Mucosa of rectum (tissue), 2 donors: ENCODE data around the gene CLEC10A.
A peak's percentile ranks its signal among the peaks of the same experiment; 100 is the strongest.
"Not testable (repeated sequence)": the region's sequence is repeated elsewhere in the genome, so short reads cannot be mapped to it uniquely, and the experiment has no call there.

ENCODE experiments used
- H3K27ac ChIP-seq, 2 donors: one replicate each; pipeline ENCODE4 v1.7.0; 2013; ENCODE audit warnings: inconsistent platforms in 2 of 2, low read depth in 2 of 2, low read length in 2 of 2
- H3K27me3 ChIP-seq, 2 donors: one replicate each; pipeline ENCODE4 v1.7.0; 2013; ENCODE audit warnings: low read length in 2 of 2; ENCODE audit not compliant: control insufficient read depth in 2 of 2, insufficient read depth in 2 of 2
- H3K36me3 ChIP-seq, 2 donors: one replicate each; pipeline ENCODE4 v1.7.0; 2013; ENCODE audit warnings: low read length in 2 of 2; ENCODE audit not compliant: control insufficient read depth in 2 of 2, insufficient read depth in 2 of 2
- H3K4me1 ChIP-seq, 2 donors: one replicate each; pipeline ENCODE4 v1.7.0; 2013; ENCODE audit warnings: low read length in 2 of 2, mild to moderate bottlenecking in 1 of 2; ENCODE audit not compliant: control insufficient read depth in 2 of 2, insufficient read depth in 2 of 2
- H3K4me3 ChIP-seq, 2 donors: one replicate each; pipeline ENCODE4 v1.7.0; 2013; ENCODE audit warnings: low read length in 2 of 2
- H3K9ac ChIP-seq, 2 donors: one replicate each; pipeline ENCODE4 v1.7.0; 2013; ENCODE audit warnings: low read length in 2 of 2, low read depth in 1 of 2, mild to moderate bottlenecking in 1 of 2
- H3K9me3 ChIP-seq, 2 donors: one replicate each; pipeline ENCODE4 v1.7.0; 2013; ENCODE audit warnings: low read length in 2 of 2; ENCODE audit not compliant: control insufficient read depth in 2 of 2
- donor health status: healthy.
- donor health status: Normal muscosa, but diverticular disease.

CLEC10A gene

DNA sequence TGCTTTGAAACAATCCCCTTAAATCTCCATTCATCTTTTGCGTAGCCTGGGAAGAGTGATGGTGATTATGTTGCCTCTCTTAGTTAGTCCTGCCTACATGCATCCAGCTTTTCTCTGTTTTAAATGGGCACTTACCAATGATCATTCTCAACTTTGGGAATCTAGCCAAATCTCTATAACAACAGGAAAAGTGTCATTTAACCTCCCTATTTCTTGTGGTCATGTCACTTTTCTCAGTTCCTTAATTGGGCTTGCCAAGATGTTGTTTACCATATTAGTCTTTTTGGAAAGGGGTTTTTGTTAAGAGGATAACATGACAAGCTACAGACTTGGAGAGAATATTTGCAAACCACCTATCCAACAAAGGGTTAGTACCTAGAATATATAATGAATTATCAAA lies 15.6 kb upstream of the CLEC10A start:
- Histone ChIP-seq H3K9ac (no peak overlapping the region), H3K27me3 (peaks cover 0 to 2% of the 10 kb centered on the region in 2 donors), H3K36me3 (no peaks in the 10 kb centered on the region), H3K4me3 (no peak overlapping the region), H3K4me1 (no peaks in the 10 kb centered on the region), H3K27ac (no peak overlapping the region), H3K9me3 (no peaks in the 10 kb centered on the region)

DNA sequence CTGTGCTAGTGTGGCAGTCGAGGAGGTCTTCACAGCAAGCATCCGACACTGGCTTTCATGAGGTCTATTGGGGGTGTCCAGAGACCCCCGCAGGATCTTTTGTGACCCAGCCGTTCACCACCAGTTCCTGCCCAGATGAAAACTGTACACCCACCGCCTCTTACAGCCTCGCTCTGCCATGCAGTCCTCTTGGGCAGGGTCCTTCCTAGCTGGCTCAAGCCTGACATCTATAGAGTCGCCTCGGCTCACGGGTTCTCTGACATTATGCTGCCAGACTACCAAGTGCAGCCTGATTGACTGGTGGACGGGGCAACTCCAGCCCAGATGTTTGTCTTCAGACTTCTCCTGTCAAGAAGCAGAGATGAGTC lies 14.6 kb upstream of the CLEC10A start:
- no peak overlapping the region for H3K27ac ChIP-seq

DNA sequence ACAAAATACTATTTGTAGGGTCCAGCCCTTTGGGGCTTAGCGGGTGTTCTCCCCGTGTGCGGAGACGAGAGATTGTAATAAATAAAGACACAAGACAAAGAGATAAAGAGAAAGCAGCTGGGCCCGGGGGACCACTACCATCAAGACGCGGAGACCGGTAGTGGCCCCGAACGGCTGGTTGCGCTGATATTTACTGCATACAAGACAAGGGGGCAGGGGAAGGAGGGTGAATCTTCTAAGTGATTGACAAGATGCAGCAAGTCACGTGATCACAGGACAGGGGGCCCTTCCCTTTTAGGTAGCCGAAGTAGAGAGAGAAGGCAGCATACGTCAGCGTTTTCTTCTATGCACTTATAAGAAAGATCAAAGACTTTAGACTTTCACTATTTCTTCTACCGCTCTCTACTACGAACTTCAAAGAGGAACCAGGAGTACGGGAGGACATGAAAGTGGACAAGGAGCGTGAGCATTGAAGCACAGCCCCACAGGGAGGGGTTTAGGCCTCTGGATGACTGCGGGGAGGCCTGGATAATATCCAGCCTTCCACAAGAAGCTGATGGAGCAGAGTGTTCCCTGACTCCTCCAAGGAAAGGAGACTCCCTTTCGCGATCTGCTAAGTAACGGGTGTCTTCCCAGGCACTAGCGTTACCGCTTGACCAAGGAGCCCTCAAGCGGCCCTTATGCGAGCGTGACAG lies 11.4 kb upstream of the CLEC10A start:
- not testable (repeated sequence) for H3K9ac ChIP-seq, H3K27ac ChIP-seq, H3K4me3 ChIP-seq, H3K36me3 ChIP-seq, H3K27me3 ChIP-seq, H3K4me1 ChIP-seq, H3K9me3 ChIP-seq

More for the DNA sequence above, 14.6 kb upstream of the CLEC10A start:
- Histone ChIP-seq H3K4me3 (no peak overlapping the region), H3K9me3 (no peaks in the 10 kb centered on the region), H3K9ac (no peak overlapping the region), H3K27me3 (peaks cover 0 to 2% of the 10 kb centered on the region in 2 donors), H3K36me3 (no peaks in the 10 kb centered on the region), H3K4me1 (no peaks in the 10 kb centered on the region)

DNA sequence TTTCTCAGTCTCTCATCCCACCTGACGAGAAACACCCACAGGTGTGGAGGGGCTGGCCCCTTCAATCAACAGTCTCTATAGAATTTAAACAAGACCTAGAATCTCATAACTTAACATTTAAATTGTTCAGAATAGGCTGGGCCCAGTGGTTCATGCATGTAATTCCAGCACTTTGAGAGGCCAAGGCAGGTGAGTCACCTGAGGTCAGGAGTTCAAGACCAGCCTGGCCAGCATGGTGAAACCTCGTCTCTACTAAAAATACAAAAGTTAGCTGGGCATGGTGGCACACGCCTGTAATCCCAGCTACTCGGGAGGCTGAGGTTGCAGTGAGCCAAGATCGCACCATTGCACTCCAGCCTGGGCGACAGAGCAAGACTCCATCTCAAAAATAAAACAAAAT lies 9.5 kb upstream of the CLEC10A start:
- not testable (repeated sequence) for H3K4me1 ChIP-seq, H3K9ac ChIP-seq, H3K4me3 ChIP-seq, H3K9me3 ChIP-seq, H3K36me3 ChIP-seq, H3K27ac ChIP-seq, H3K27me3 ChIP-seq

DNA sequence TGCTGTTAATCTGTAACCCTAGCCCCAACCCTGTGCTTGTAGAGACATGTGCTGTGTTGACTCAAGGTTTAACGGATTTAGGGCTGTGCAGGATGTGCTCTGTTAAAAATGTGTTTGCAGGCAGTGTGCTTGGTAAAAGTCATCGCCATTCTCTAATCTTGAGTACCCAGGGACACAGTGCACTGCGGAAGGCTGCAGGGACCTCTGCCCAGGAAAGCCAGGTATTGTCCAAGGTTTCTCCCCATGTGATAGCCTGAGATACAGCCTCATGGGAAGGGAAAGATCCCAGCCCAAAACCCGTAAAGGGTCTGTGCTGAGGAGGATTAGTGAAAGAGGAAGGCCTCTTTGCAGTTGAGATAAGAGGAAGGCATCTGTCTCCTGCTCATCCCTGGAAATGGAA lies 8.4 kb upstream of the CLEC10A start:
- not testable (repeated sequence) for H3K4me1 ChIP-seq, H3K27me3 ChIP-seq, H3K9me3 ChIP-seq, H3K36me3 ChIP-seq, H3K9ac ChIP-seq, H3K4me3 ChIP-seq, H3K27ac ChIP-seq

DNA sequence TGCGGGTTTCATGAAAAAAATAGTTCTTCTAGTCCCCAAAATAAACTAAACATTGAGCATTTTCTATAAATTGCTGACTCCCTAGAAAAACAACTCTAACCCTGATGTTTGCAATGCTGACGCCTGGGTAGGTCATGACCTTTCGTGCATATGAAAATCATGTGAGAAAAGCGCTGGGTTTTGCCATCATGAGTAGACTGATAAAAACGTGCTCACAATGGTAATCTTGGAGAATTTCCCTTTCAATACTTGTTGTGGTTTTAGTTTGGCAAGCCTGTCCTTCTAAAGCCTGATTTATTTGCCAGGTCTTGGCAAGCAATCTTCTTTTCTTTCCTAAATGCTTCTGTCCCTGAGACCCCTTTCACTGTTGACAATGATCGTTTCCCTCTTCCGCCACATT lies 4.0 kb upstream of the CLEC10A start:
- Histone ChIP-seq H3K9ac (no peak overlapping the region), H3K4me1 (no peaks in the 10 kb centered on the region), H3K27me3 (no peaks in the 10 kb centered on the region), H3K4me3 (no peak overlapping the region), H3K9me3 (no peaks in the 10 kb centered on the region), H3K27ac (no peak overlapping the region), H3K36me3 (no peaks in the 10 kb centered on the region)

DNA sequence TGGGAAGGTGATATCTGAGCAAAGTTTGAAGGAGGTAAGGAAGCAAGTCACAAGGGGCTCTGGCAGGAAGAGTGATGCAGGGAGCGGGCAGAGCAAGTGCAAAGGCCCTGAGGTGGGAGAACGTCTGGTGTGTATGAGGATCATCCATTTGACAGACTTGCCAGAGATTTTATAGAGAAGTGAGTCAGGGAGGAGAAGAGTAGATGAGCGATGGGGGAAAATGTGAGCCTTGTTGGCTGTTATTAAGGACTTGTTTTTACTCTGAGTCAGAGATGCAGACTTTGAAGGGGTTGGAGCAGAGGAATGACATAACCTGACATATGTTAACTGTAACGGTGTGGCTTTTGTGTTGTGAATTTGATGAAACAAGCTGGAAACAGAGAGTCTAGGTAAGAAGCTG lies 3.5 kb upstream of the CLEC10A start:
- no peaks in the 10 kb centered on the region for H3K36me3 ChIP-seq
- no peaks in the 10 kb centered on the region for H3K27me3 ChIP-seq
- H3K9ac ChIP-seq, result no peak overlapping the region
- H3K9me3 ChIP-seq, result no peaks in the 10 kb centered on the region
- no peaks in the 10 kb centered on the region for H3K4me1 ChIP-seq
- H3K4me3 ChIP-seq, result no peak overlapping the region
- no peak overlapping the region for H3K27ac ChIP-seq

DNA sequence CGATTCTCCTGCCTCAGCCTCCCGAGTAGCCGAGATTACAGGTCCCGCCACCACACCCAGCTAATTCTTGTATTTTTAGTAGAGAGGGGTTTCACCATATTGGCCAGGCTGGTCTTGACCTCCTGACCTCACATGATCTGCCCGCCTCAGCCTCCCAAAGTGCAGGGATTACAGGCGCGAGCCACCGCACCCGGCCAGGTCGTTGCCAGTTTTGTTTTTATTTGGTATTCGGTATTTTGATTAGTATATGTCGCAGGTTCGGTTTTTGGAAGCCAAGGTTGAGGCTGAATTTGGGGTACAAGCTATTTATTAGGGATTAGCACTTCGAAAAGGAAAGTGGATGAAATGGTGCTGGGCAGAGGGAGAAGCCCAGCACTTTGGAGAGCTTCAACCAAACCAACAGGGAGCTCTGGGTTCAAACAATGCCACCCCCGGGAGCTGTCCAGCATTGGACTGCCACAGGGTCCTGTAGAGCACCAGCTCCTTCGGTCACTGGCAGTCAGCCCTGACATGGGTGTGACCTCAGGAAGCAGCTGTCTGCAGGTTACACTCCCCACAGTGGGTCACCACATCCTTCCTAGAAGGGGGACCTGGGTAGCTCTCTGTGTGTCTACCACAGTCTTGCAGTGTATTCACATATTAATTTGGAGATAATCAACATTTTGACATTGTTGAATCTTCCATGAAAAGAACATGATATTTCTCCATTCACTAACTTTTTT lies 1.5 kb upstream of the CLEC10A start:
- no peak overlapping the region for H3K27ac ChIP-seq
- H3K9me3 ChIP-seq, result no peaks in the 10 kb centered on the region
- no peak overlapping the region for H3K9ac ChIP-seq
- H3K27me3 ChIP-seq, result no peaks in the 10 kb centered on the region
- H3K4me3 ChIP-seq, result no peak overlapping the region
- no peaks in the 10 kb centered on the region for H3K36me3 ChIP-seq
- H3K4me1 ChIP-seq, result no peaks in the 10 kb centered on the region

DNA sequence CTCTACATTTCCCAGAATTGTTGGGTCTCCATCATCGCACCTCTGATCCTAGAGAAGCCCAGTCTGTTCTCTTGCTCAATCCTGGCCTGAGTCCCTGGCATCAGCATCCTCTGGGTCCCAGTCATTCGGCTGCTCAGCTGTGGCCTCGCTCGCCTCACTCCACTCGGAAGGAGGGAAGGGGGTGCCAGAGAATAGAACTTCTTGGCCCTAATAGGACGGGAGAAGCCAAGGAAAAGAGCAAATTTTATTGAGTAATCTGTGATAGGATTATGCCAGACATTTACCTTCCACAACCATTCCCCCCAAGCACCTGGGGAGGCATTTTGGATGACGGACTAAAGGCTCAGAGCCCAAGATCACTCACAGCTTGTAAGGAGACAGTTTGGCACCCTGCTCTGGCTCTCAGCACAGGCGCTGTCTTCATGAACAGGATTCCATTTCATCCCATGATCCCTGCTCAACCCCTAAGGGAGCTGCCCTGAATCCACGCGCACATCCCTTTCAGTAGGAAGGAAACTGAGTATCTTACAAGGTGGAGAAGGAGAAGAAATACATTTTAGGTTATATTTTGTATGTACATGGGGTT lies 498 bp upstream of the CLEC10A start:
- H3K4me3 ChIP-seq, result no peak overlapping the region

DNA sequence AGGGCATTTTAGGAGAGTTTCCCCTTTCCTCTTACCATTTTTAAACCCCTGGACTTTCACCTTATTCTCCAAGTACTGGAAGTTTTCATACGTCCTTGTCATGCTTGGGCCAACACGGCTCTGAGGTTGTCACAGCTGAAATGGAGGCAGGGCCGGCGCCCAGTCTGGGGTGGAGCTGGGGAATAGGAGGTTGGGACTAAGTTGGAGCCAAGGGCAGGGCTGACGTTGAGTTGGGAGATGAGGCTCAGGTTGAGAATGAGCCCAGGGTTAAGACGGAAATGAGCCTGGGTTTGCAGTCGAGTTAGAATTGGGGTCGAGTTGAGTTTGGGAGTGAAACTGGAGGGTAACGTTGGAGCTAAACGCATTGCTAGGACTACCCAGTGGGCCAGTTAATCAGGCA lies 1.3 kb downstream of the CLEC10A start:
- no peaks in the 10 kb centered on the region for H3K4me1 ChIP-seq
- H3K27me3 ChIP-seq, result no peaks in the 10 kb centered on the region
- H3K4me3 ChIP-seq, result peak overlapping the region in 1 of 2 donors; percentile 31
- no peaks in the 10 kb centered on the region for H3K9me3 ChIP-seq
- H3K27ac ChIP-seq, result no peak overlapping the region
- H3K36me3 ChIP-seq, result no peaks in the 10 kb centered on the region
- no peak overlapping the region for H3K9ac ChIP-seq

More for the DNA sequence above, 498 bp upstream of the CLEC10A start:
- H3K9me3 ChIP-seq, result no peaks in the 10 kb centered on the region
- H3K27me3 ChIP-seq, result no peaks in the 10 kb centered on the region
- H3K36me3 ChIP-seq, result no peaks in the 10 kb centered on the region
- H3K9ac ChIP-seq, result no peak overlapping the region
- H3K27ac ChIP-seq, result no peak overlapping the region
- H3K4me1 ChIP-seq, result no peaks in the 10 kb centered on the region
